ENCODE measurements around the gene ATP5MK.

The ATP5MK gene

DNA sequence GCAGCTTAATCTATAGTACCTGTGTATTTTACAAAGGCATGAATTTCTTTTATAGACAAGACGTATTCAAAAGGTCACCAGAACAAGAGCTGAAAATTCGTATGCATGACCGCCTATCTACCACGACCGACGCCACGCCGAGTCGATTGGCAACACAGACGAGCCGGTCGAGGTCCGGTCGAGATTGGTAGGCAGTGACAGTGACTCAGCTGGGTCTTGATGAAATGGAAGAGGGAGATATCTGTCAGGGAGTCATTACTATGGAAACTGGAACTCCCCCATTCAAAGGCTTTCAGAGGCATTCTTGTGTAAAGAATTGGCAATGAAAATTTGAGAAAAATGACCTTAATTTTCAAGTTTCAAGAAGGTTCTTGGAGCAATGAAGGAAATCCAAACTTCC is 2.1 kb downstream of the ATP5MK start:
- TF ChIP-seq ZBTB7A (IDR thresholded peaks at IDR 0.05; ENCODE audit: low read depth), result no peak
- TF ChIP-seq CEBPB (IDR thresholded peaks at IDR 0.05), result no peak
- no peak for TF ChIP-seq YY1 (IDR thresholded peaks at IDR 0.05; ENCODE audit: low read depth)
- TF ChIP-seq, protein P1, sequence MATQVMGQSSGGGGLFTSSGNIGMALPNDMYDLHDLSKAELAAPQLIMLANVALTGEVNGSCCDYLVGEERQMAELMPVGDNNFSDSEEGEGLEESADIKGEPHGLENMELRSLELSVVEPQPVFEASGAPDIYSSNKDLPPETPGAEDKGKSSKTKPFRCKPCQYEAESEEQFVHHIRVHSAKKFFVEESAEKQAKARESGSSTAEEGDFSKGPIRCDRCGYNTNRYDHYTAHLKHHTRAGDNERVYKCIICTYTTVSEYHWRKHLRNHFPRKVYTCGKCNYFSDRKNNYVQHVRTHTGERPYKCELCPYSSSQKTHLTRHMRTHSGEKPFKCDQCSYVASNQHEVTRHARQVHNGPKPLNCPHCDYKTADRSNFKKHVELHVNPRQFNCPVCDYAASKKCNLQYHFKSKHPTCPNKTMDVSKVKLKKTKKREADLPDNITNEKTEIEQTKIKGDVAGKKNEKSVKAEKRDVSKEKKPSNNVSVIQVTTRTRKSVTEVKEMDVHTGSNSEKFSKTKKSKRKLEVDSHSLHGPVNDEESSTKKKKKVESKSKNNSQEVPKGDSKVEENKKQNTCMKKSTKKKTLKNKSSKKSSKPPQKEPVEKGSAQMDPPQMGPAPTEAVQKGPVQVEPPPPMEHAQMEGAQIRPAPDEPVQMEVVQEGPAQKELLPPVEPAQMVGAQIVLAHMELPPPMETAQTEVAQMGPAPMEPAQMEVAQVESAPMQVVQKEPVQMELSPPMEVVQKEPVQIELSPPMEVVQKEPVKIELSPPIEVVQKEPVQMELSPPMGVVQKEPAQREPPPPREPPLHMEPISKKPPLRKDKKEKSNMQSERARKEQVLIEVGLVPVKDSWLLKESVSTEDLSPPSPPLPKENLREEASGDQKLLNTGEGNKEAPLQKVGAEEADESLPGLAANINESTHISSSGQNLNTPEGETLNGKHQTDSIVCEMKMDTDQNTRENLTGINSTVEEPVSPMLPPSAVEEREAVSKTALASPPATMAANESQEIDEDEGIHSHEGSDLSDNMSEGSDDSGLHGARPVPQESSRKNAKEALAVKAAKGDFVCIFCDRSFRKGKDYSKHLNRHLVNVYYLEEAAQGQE (IDR thresholded peaks at IDR 0.05; ENCODE audit: low read depth), result no peak
- TF ChIP-seq FOXM1 (IDR thresholded peaks at IDR 0.05; ENCODE audit: borderline replicate concordance, low read depth), result no peak
- no peak for TF ChIP-seq TEAD4 (IDR thresholded peaks at IDR 0.05)
- no peak for TF ChIP-seq NFIC (IDR thresholded peaks at IDR 0.05)
- no peak for TF ChIP-seq RAD21 (IDR thresholded peaks at IDR 0.05; ENCODE audit: low read depth)

DNA sequence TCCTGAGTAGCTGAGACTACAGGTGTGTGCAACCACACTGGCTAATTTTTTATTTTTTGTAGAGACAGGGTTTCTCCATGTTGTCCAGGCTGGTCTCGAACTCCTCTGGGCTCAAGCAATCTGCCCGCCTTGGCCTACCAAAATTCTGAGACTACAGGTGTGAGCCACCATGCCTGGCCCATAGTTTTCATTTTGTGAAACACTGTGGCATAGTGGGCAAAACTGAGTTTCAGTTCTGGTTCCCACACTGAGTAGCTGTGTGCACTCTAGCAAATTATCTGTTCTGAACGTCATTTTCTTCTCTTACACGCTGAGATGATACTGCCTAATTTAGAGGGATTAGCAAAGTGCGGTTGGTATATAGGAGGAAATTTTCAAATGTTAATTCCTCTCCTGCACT is 13.5 kb downstream of the ATP5MK start:
- no peak for TF ChIP-seq EGR1 (IDR thresholded peaks at IDR 0.05)
- no peak for TF ChIP-seq TAF1 (IDR thresholded peaks at IDR 0.05; ENCODE audit: low read depth)
- TF ChIP-seq, protein P1 (IDR thresholded peaks at IDR 0.05; ENCODE audit: low read depth), result no peak
- TF ChIP-seq TCF12 (IDR thresholded peaks at IDR 0.05; ENCODE audit: low read depth), result no peak
- TF ChIP-seq CEBPB (IDR thresholded peaks at IDR 0.05), result no peak
- TF ChIP-seq, protein P2, sequence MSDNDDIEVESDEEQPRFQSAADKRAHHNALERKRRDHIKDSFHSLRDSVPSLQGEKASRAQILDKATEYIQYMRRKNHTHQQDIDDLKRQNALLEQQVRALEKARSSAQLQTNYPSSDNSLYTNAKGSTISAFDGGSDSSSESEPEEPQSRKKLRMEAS (IDR thresholded peaks at IDR 0.05), result no peak
- TF ChIP-seq RAD21 (IDR thresholded peaks at IDR 0.05; ENCODE audit: low read depth), result no peak
- TF ChIP-seq TEAD4 (IDR thresholded peaks at IDR 0.05), result no peak
- no peak for TF ChIP-seq ZBTB7A (IDR thresholded peaks at IDR 0.05; ENCODE audit: low read depth)
- no peak for TF ChIP-seq NFIC (IDR thresholded peaks at IDR 0.05)
- no peak for TF ChIP-seq EP300 (IDR thresholded peaks at IDR 0.05; ENCODE audit: borderline replicate concordance)
- no peak for TF ChIP-seq CREB1 (IDR thresholded peaks at IDR 0.05; ENCODE audit: low read depth)
- TF ChIP-seq FOXM1 (IDR thresholded peaks at IDR 0.05; ENCODE audit: borderline replicate concordance, low read depth), result no peak
- TF ChIP-seq YY1 (IDR thresholded peaks at IDR 0.05; ENCODE audit: low read depth), result no peak

DNA sequence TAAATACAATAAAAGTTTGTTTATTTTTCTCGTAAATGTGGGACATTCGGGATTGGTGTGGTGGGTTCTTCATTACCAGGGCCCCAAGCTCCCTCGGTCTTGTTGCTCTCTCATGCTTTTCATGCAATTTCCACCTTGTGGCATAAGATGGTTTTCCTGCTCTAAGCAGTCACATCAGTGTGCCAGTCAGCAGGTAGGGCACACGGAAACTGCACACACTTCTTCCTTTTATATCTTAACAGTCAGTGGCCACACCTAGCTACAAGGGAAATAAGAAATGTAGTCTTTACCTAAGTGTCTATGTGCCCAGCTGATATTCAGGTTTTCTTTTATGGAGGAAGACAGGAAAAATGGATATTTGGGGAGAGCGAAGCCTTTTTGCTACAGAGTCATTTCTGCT is 22.0 kb downstream of the ATP5MK start:
- TF ChIP-seq EGR1 (IDR thresholded peaks at IDR 0.05) (no peak), TCF12 (IDR thresholded peaks at IDR 0.05; ENCODE audit: low read depth) (no peak), TAF1 (IDR thresholded peaks at IDR 0.05; ENCODE audit: low read depth) (no peak), CEBPB (IDR thresholded peaks at IDR 0.05) (no peak), TEAD4 (IDR thresholded peaks at IDR 0.05) (no peak), ZBTB7A (IDR thresholded peaks at IDR 0.05; ENCODE audit: low read depth) (no peak), YY1 (IDR thresholded peaks at IDR 0.05; ENCODE audit: low read depth) (no peak), EP300 (IDR thresholded peaks at IDR 0.05; ENCODE audit: borderline replicate concordance) (no peak), FOXM1 (IDR thresholded peaks at IDR 0.05; ENCODE audit: borderline replicate concordance, low read depth) (no peak), NFIC (IDR thresholded peaks at IDR 0.05) (no peak), CREB1 (IDR thresholded peaks at IDR 0.05; ENCODE audit: low read depth) (no peak)
- TF ChIP-seq, protein P3, sequence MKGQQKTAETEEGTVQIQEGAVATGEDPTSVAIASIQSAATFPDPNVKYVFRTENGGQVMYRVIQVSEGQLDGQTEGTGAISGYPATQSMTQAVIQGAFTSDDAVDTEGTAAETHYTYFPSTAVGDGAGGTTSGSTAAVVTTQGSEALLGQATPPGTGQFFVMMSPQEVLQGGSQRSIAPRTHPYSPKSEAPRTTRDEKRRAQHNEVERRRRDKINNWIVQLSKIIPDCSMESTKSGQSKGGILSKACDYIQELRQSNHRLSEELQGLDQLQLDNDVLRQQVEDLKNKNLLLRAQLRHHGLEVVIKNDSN (IDR thresholded peaks at IDR 0.05), result no peak
- TF ChIP-seq, protein P1 (IDR thresholded peaks at IDR 0.05; ENCODE audit: low read depth), result no peak

DNA sequence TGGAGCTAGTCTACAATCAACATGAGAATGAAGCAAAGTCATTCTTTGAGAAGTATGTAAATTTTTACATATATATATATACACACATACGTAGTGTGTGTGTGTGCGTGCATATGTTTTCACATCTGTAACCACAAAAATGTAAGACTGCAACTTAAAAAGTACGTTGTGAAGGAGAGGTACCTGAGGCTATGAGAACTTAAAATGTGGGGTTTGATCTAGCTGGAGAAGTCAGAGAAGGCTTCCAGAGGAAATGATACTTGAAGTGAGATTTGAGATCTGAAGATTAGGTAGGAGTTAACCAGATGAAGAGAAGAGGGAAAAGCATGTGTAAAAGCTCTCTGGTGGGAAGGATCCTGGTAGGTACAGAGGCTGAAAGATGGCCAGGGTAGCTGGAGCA is 22.7 kb downstream of the ATP5MK start:
- TF ChIP-seq CEBPB (IDR thresholded peaks at IDR 0.05) (no peak), CREB1 (IDR thresholded peaks at IDR 0.05; ENCODE audit: low read depth) (no peak), TAF1 (IDR thresholded peaks at IDR 0.05; ENCODE audit: low read depth) (no peak), EGR1 (IDR thresholded peaks at IDR 0.05) (no peak), ZBTB7A (IDR thresholded peaks at IDR 0.05; ENCODE audit: low read depth) (no peak), TCF12 (IDR thresholded peaks at IDR 0.05; ENCODE audit: low read depth) (no peak)
- TF ChIP-seq, protein P2 (IDR thresholded peaks at IDR 0.05), result no peak
- TF ChIP-seq, protein P3 (IDR thresholded peaks at IDR 0.05), result no peak
